ENCODE measurements around the gene CDC42EP3.

CDC42EP3 gene

GRCh38 chr2:37644191-37644590, 27.3 kb downstream of the CDC42EP3 start:
- H3K9me3 ChIP-seq (ENCODE audit: control insufficient read depth in 1 of 2, low read length in 2 of 2) = no peaks in the 10 kb centered on the region
- no peak overlapping the region for H3K27ac ChIP-seq (ENCODE audit: low read length)
- H3K4me1 ChIP-seq (ENCODE audit: control insufficient read depth in 1 of 2, insufficient read depth in 2 of 2, low read length in 2 of 2) = peaks cover 5 to 39% of the 10 kb centered on the region in 2 donors
- no peaks in the 10 kb centered on the region for H3K27me3 ChIP-seq (ENCODE audit: low read depth, low read length)
- no peak overlapping the region for H3K4me3 ChIP-seq (ENCODE audit: low read depth in 1 of 2, low read length in 2 of 2)
- H3K36me3 ChIP-seq (ENCODE audit: control insufficient read depth in 1 of 2, insufficient read depth in 2 of 2, low read length in 2 of 2) = peaks cover 0 to 22% of the 10 kb centered on the region in 2 donors

- H3K4me1 ChIP-seq (ENCODE audit: control insufficient read depth in 1 of 2, insufficient read depth in 2 of 2, low read length in 2 of 2) = peaks cover 5 to 39% of the 10 kb centered on the region in 2 donors
Observed at GRCh38 chr2:37643730-37644078, 27.7 kb downstream of the CDC42EP3 start.

GRCh38 chr2:37642907-37643729, 28.3 kb downstream of the CDC42EP3 start:
- no peak overlapping the region for H3K4me3 ChIP-seq (ENCODE audit: low read depth in 1 of 2, low read length in 2 of 2)
- H3K9me3 ChIP-seq (ENCODE audit: control insufficient read depth in 1 of 2, low read length in 2 of 2) = no peaks in the 10 kb centered on the region
- peaks cover 0 to 22% of the 10 kb centered on the region in 2 donors for H3K36me3 ChIP-seq (ENCODE audit: control insufficient read depth in 1 of 2, insufficient read depth in 2 of 2, low read length in 2 of 2)
- peak overlapping the region; percentile 19 for H3K27ac ChIP-seq (ENCODE audit: low read length)
- no peaks in the 10 kb centered on the region for H3K27me3 ChIP-seq (ENCODE audit: low read depth, low read length)
- H3K4me1 ChIP-seq (ENCODE audit: control insufficient read depth in 1 of 2, insufficient read depth in 2 of 2, low read length in 2 of 2) = peaks cover 4 to 36% of the 10 kb centered on the region in 2 donors

More at GRCh38 chr2:37643730-37644078, 27.7 kb downstream of the CDC42EP3 start:
- H3K4me3 ChIP-seq (ENCODE audit: low read depth in 1 of 2, low read length in 2 of 2) = no peak overlapping the region
- H3K27ac ChIP-seq (ENCODE audit: low read length) = no peak overlapping the region
- H3K36me3 ChIP-seq (ENCODE audit: control insufficient read depth in 1 of 2, insufficient read depth in 2 of 2, low read length in 2 of 2) = peaks cover 0 to 22% of the 10 kb centered on the region in 2 donors
- no peaks in the 10 kb centered on the region for H3K9me3 ChIP-seq (ENCODE audit: control insufficient read depth in 1 of 2, low read length in 2 of 2)
- H3K27me3 ChIP-seq (ENCODE audit: low read depth, low read length) = no peaks in the 10 kb centered on the region

- H3K27ac ChIP-seq (ENCODE audit: low read length) = peak overlapping the region; percentile 1
- H3K4me1 ChIP-seq (ENCODE audit: control insufficient read depth in 1 of 2, insufficient read depth in 2 of 2, low read length in 2 of 2) = peaks cover 0 to 31% of the 10 kb centered on the region in 2 donors
- H3K4me3 ChIP-seq (ENCODE audit: low read depth in 1 of 2, low read length in 2 of 2) = no peak overlapping the region
- no peaks in the 10 kb centered on the region for H3K27me3 ChIP-seq (ENCODE audit: low read depth, low read length)
- H3K36me3 ChIP-seq (ENCODE audit: control insufficient read depth in 1 of 2, insufficient read depth in 2 of 2, low read length in 2 of 2) = peaks cover 0 to 18% of the 10 kb centered on the region in 2 donors
- H3K9me3 ChIP-seq (ENCODE audit: control insufficient read depth in 1 of 2, low read length in 2 of 2) = no peaks in the 10 kb centered on the region
Observed at GRCh38 chr2:37641582-37642171, 29.8 kb downstream of the CDC42EP3 start.

- Histone ChIP-seq H3K4me1 (ENCODE audit: control insufficient read depth in 1 of 2, insufficient read depth in 2 of 2, low read length in 2 of 2) (peaks cover 0 to 31% of the 10 kb centered on the region in 2 donors), H3K27me3 (ENCODE audit: low read depth, low read length) (no peaks in the 10 kb centered on the region), H3K27ac (ENCODE audit: low read length) (no peak overlapping the region), H3K4me3 (ENCODE audit: low read depth in 1 of 2, low read length in 2 of 2) (no peak overlapping the region), H3K9me3 (ENCODE audit: control insufficient read depth in 1 of 2, low read length in 2 of 2) (no peaks in the 10 kb centered on the region), H3K36me3 (ENCODE audit: control insufficient read depth in 1 of 2, insufficient read depth in 2 of 2, low read length in 2 of 2) (peaks cover 0 to 5% of the 10 kb centered on the region in 2 donors)
Observed at GRCh38 chr2:37639631-37640030, 31.8 kb downstream of the CDC42EP3 start.

- Histone ChIP-seq H3K27me3 (ENCODE audit: low read depth, low read length) (no peaks in the 10 kb centered on the region), H3K27ac (ENCODE audit: low read length) (no peak overlapping the region), H3K4me1 (ENCODE audit: control insufficient read depth in 1 of 2, insufficient read depth in 2 of 2, low read length in 2 of 2) (peaks cover 0 to 28% of the 10 kb centered on the region in 2 donors), H3K4me3 (ENCODE audit: low read depth in 1 of 2, low read length in 2 of 2) (no peak overlapping the region), H3K36me3 (ENCODE audit: control insufficient read depth in 1 of 2, insufficient read depth in 2 of 2, low read length in 2 of 2) (peaks cover 0 to 1% of the 10 kb centered on the region in 2 donors), H3K9me3 (ENCODE audit: control insufficient read depth in 1 of 2, low read length in 2 of 2) (no peaks in the 10 kb centered on the region)
Observed at GRCh38 chr2:37638973-37639372, 32.5 kb downstream of the CDC42EP3 start.

- no peaks in the 10 kb centered on the region for H3K27me3 ChIP-seq (ENCODE audit: low read depth, low read length)
- no peaks in the 10 kb centered on the region for H3K9me3 ChIP-seq (ENCODE audit: control insufficient read depth in 1 of 2, low read length in 2 of 2)
- H3K27ac ChIP-seq (ENCODE audit: low read length) = no peak overlapping the region
- H3K36me3 ChIP-seq (ENCODE audit: control insufficient read depth in 1 of 2, insufficient read depth in 2 of 2, low read length in 2 of 2) = no peaks in the 10 kb centered on the region
- H3K4me1 ChIP-seq (ENCODE audit: control insufficient read depth in 1 of 2, insufficient read depth in 2 of 2, low read length in 2 of 2) = peaks cover 0 to 19% of the 10 kb centered on the region in 2 donors
- H3K4me3 ChIP-seq (ENCODE audit: low read depth in 1 of 2, low read length in 2 of 2) = no peak overlapping the region
Observed at GRCh38 chr2:37637985-37638384, 33.5 kb downstream of the CDC42EP3 start.

- no peak overlapping the region for H3K4me3 ChIP-seq (ENCODE audit: low read depth in 1 of 2, low read length in 2 of 2)
- H3K36me3 ChIP-seq (ENCODE audit: control insufficient read depth in 1 of 2, insufficient read depth in 2 of 2, low read length in 2 of 2) = no peaks in the 10 kb centered on the region
- no peak overlapping the region for H3K27ac ChIP-seq (ENCODE audit: low read length)
- H3K9me3 ChIP-seq (ENCODE audit: control insufficient read depth in 1 of 2, low read length in 2 of 2) = no peaks in the 10 kb centered on the region
- no peaks in the 10 kb centered on the region for H3K27me3 ChIP-seq (ENCODE audit: low read depth, low read length)
- peaks cover 3 to 13% of the 10 kb centered on the region in 2 donors for H3K4me1 ChIP-seq (ENCODE audit: control insufficient read depth in 1 of 2, insufficient read depth in 2 of 2, low read length in 2 of 2)
Observed at GRCh38 chr2:37637190-37637860, 34.1 kb downstream of the CDC42EP3 start.

- no peak overlapping the region for H3K27ac ChIP-seq (ENCODE audit: low read length)
Observed at GRCh38 chr2:37636381-37637066, 34.9 kb downstream of the CDC42EP3 start.

GRCh38 chr2:37635504-37636380, 35.7 kb downstream of the CDC42EP3 start:
- Histone ChIP-seq H3K9me3 (ENCODE audit: control insufficient read depth in 1 of 2, low read length in 2 of 2) (no peaks in the 10 kb centered on the region), H3K4me3 (ENCODE audit: low read depth in 1 of 2, low read length in 2 of 2) (no peak overlapping the region), H3K36me3 (ENCODE audit: control insufficient read depth in 1 of 2, insufficient read depth in 2 of 2, low read length in 2 of 2) (no peaks in the 10 kb centered on the region), H3K4me1 (ENCODE audit: control insufficient read depth in 1 of 2, insufficient read depth in 2 of 2, low read length in 2 of 2) (peaks cover 0 to 4% of the 10 kb centered on the region in 2 donors), H3K27ac (ENCODE audit: low read length) (no peak overlapping the region), H3K27me3 (ENCODE audit: low read depth, low read length) (no peaks in the 10 kb centered on the region)

More at GRCh38 chr2:37636381-37637066, 34.9 kb downstream of the CDC42EP3 start:
- Histone ChIP-seq H3K9me3 (ENCODE audit: control insufficient read depth in 1 of 2, low read length in 2 of 2) (no peaks in the 10 kb centered on the region), H3K4me1 (ENCODE audit: control insufficient read depth in 1 of 2, insufficient read depth in 2 of 2, low read length in 2 of 2) (peaks cover 4 to 6% of the 10 kb centered on the region in 2 donors), H3K27me3 (ENCODE audit: low read depth, low read length) (no peaks in the 10 kb centered on the region), H3K36me3 (ENCODE audit: control insufficient read depth in 1 of 2, insufficient read depth in 2 of 2, low read length in 2 of 2) (no peaks in the 10 kb centered on the region), H3K4me3 (ENCODE audit: low read depth in 1 of 2, low read length in 2 of 2) (no peak overlapping the region)
